Stimulated activated CD8-positive, alpha-beta memory T cell treated with anti-CD3 and anti-CD28 coated beads, Interleukin-4, amount 100 ng/mL, for 1 hour (primary cell): ENCODE results near the gene NRAS.
"Not testable (repeated sequence)": the region's sequence is repeated elsewhere in the genome, so short reads cannot be mapped to it uniquely, and the experiment has no call there.

ENCODE experiments used
- DNase-seq, 2 donors: peaks; one replicate each; pipeline ENCODE4 v3.0.0-alpha.2; 2020; ENCODE audit warnings: low read depth in 2 of 2, low spot score in 1 of 2

NRAS gene

GRCh38 chr1:114716304-114717170 is at the start of gene NRAS:
Gene NRAS (minus strand): TSS chr1:114716771. CDS start chr1:114716160, 611 bp downstream.
- DNase-seq = peak; percentile 93 to 94

- DNase-seq = no peak
These were observed 48.1 kb upstream of the NRAS start for GRCh38 chr1:114764689-114765088.

GRCh38 chr1:114758256-114758832 is 41.8 kb upstream of the NRAS start:
- DNase-seq = no peak

GRCh38 chr1:114757455-114758255 is 41.1 kb upstream of the NRAS start, which contains the start of gene CSDE1:
Gene CSDE1 (minus strand): TSS chr1:114757984. CDS start chr1:114739890, 18,094 bp downstream.
- peak; percentile 93 to 95 for DNase-seq

- no peak for DNase-seq
These were observed 40.4 kb upstream of the NRAS start for GRCh38 chr1:114756949-114757454.

- no peak for DNase-seq
These were observed 39.7 kb upstream of the NRAS start for GRCh38 chr1:114756009-114756892.

- no peak for DNase-seq
These were observed 38.7 kb upstream of the NRAS start for GRCh38 chr1:114755006-114755931.

GRCh38 chr1:114753702-114754101 is 37.1 kb upstream of the NRAS start:
- not testable (repeated sequence) for DNase-seq

GRCh38 chr1:114753143-114753542 is 36.6 kb upstream of the NRAS start:
- no peak for DNase-seq

- DNase-seq = no peak
These were observed 34.2 kb upstream of the NRAS start for GRCh38 chr1:114750780-114751179.

- DNase-seq = no peak
These were observed 33.3 kb upstream of the NRAS start for GRCh38 chr1:114749835-114750234.

- no peak for DNase-seq
These were observed 30.0 kb upstream of the NRAS start for GRCh38 chr1:114746450-114747121.

GRCh38 chr1:114745291-114745690 is 28.7 kb upstream of the NRAS start:
- no peak for DNase-seq

GRCh38 chr1:114741963-114742746 is 25.6 kb upstream of the NRAS start:
- no peak for DNase-seq

GRCh38 chr1:114740331-114740730 is 23.8 kb upstream of the NRAS start:
- DNase-seq = no peak

- no peak for DNase-seq
These were observed 20.8 kb upstream of the NRAS start for GRCh38 chr1:114737314-114737849.

GRCh38 chr1:114735479-114735878 is 18.9 kb upstream of the NRAS start:
- no peak for DNase-seq

GRCh38 chr1:114729782-114730181 is 13.2 kb upstream of the NRAS start:
- no peak for DNase-seq
